Left lung (tissue), 10 donors: ENCODE data around the gene CADM2. TPM values are rescaled to one million over a fixed set of nuclear protein-coding genes. Genes with fewer than 3 reads are reported as not detected.

Experiments used
- ATAC-seq: fragments of 200-7000 bp; cut with Tn5 transposase; one replicate; pipeline ENCODE4 v1.9.1; 2020; ENCODE audit warnings: moderate library complexity
- DNase-seq, 4 donors: peaks; one replicate each; pipeline ENCODE4 v3.0.0-alpha.2; 2013 to 2020
- H3K27ac ChIP-seq, 2 donors: fragments of 200-600 bp; sonication (generic) in 1 of 2; one replicate each; pipeline versions ENCODE4 v1.5.0 to v1.8.0; 2020 to 2021
- H3K27me3 ChIP-seq, 2 donors: fragments of 200-600 bp; sonication (generic) in 1 of 2; one replicate each; pipeline versions ENCODE4 v1.5.0 to v1.8.0; 2020 to 2021
- H3K36me3 ChIP-seq, 2 donors: fragments of 200-600 bp; sonication (generic) in 1 of 2; one replicate each; pipeline versions ENCODE4 v1.5.0 to v1.8.0; 2020 to 2021
- H3K4me1 ChIP-seq, 2 donors: fragments of 200-600 bp; one replicate each; pipeline ENCODE4 v1.8.0; 2021
- H3K4me3 ChIP-seq, 2 donors: fragments of 200-600 bp; sonication (generic) in 1 of 2; one replicate each; pipeline versions ENCODE4 v1.5.0 to v1.8.0; 2020 to 2021; ENCODE audit warnings: mild to moderate bottlenecking in 1 of 2
- H3K9me3 ChIP-seq, 2 donors: fragments of 200-600 bp; sonication (generic) in 1 of 2; one replicate each; pipeline versions ENCODE4 v1.5.0 to v1.8.0; 2020 to 2021
- intact Hi-C, 2 donors: fragments of 100-400 bp; cut with DNase I; formaldehyde crosslinking; loops; one replicate each; pipeline versions ENCODE4 v1.11.2 to v1.14.2; 2022
- polyA plus RNA-seq, 6 donors: library from polyadenylated mRNA; unstranded; fragments of 120-200 nt; gene quantifications; one replicate each; pipeline ENCODE4 v1.2.1, GENCODE V29; 2013; ENCODE audit not compliant: insufficient read length in 6 of 6
- total RNA-seq, 2 donors: library from RNA; stranded (reverse); fragmentation: NEBNext Ultra II Directional; extraction: Animal tissue kit (Norgen Biotek cat#: 25700); gene quantifications; one replicate each; pipeline ENCODE4 v1.2.1, GENCODE V29; 2021
- TF ChIP-seq, protein P1 (sequence below), 2 donors: fragments of 200-600 bp; sonication (generic) in 1 of 2; IDR thresholded peaks; one replicate each; pipeline versions ENCODE4 v1.5.0 to v1.8.0; 2021; ENCODE audit warnings: antibody characterized with exemption in 2 of 2
- donor health status: DM: no; HTN: yes; CAD: no.
- donor health status: DM: no; HTN: no; CAD: no.

Gene CADM2
- total and polyA plus RNA-seq, 8 donors: 0.16 to 2.3 (median 0.74) TPM

DNA sequence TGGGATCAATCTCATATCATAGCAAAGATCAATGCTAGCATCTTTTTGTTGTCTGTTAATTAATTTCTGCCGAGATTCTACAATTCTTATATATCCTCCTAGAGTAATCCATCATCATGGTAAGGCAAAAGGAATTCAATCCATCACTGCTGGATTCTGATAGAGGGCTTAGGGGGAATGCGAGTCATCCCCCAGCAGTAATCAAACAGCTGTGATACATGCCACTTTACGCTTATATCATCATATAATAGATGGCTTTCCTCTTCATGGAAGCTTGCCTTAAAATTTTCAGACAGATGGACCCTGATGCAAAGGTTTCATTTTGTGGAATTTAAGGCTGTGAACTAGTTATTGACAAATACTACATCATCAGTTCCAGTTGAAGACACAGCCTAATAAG, 645.9 kb downstream of the CADM2 start:
- Histone ChIP-seq H3K4me3 (no peak overlapping the region), H3K9me3 (no peaks in the 10 kb centered on the region), H3K27ac (no peak overlapping the region), H3K36me3 (no peaks in the 10 kb centered on the region), H3K27me3 (no peaks in the 10 kb centered on the region), H3K4me1 (no peaks in the 10 kb centered on the region)
- intact Hi-C loops: no loop called here
- DNase-seq: no peak
- no peak for ATAC-seq
- TF ChIP-seq, protein P1, sequence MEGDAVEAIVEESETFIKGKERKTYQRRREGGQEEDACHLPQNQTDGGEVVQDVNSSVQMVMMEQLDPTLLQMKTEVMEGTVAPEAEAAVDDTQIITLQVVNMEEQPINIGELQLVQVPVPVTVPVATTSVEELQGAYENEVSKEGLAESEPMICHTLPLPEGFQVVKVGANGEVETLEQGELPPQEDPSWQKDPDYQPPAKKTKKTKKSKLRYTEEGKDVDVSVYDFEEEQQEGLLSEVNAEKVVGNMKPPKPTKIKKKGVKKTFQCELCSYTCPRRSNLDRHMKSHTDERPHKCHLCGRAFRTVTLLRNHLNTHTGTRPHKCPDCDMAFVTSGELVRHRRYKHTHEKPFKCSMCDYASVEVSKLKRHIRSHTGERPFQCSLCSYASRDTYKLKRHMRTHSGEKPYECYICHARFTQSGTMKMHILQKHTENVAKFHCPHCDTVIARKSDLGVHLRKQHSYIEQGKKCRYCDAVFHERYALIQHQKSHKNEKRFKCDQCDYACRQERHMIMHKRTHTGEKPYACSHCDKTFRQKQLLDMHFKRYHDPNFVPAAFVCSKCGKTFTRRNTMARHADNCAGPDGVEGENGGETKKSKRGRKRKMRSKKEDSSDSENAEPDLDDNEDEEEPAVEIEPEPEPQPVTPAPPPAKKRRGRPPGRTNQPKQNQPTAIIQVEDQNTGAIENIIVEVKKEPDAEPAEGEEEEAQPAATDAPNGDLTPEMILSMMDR (IDR thresholded peaks at IDR 0.05): no peak

DNA sequence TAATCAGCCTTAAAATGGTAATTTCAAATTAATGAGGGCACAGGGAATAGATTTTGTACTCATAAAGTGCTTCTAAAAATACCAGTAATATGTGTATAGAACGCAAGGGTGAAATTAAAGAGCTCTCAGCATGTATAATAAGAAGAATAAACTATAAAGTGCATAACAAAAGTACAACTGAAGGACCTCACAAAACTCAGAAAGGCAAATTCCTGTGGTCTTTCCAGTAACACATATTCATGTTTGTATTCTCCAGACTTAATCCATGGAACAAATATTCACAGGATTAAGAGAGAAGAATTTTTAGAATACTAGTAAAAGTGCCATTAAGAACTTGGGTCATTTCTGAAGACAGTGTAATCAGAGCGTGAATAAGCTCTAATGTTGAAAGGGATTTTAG, 646.3 kb downstream of the CADM2 start:
- Histone ChIP-seq H3K27ac (no peak overlapping the region), H3K4me1 (no peaks in the 10 kb centered on the region), H3K36me3 (no peaks in the 10 kb centered on the region), H3K27me3 (no peaks in the 10 kb centered on the region), H3K9me3 (no peaks in the 10 kb centered on the region), H3K4me3 (no peak overlapping the region)
- DNase-seq (no peak), ATAC-seq (no peak)
- TF ChIP-seq, protein P1 (IDR thresholded peaks at IDR 0.05): no peak
- intact Hi-C loops: no loop called here

DNA sequence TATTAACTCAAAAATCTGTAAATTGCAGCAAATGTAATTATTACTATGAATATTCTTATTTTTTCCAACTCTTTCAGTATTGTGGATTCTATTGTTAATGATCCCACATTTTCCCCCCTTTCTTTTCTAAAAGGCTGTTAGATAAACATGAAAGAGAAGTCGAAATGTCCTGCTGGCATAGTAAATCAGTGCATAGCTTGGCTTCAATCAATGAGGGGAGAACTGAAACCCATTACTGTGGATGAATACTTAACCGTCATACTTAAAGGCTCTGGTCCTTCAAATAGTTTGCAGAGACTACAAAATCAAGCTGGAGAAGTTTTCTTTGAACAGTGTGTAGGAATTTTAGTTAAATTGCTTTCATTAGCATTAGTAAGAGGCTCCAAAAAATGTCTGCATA, 667.9 kb downstream of the CADM2 start:
- H3K4me3 ChIP-seq: no peak overlapping the region

DNA sequence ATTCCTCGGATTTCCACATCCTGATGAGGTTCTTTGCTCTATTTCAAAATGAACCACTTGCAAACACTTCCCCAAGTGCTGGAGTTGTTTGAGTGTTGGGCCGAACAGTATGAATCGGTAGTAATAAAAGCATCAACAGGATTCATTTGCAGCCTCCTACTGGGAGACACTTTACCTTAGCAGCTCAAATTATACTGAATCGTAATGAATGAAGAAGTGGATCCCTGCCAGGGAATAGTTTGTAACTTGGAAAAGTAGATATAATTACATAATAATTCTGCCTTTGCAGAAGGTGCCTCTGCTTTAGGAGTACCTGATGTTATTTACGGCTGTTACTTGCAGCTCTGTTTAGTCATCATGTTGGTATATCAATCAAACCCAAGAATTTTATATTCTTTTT, 669.1 kb downstream of the CADM2 start:
- intact Hi-C loops: no loop called here
- TF ChIP-seq, protein P1 (IDR thresholded peaks at IDR 0.05): no peak
- ATAC-seq: no peak
- no peak for DNase-seq
- Histone ChIP-seq H3K36me3 (no peaks in the 10 kb centered on the region), H3K9me3 (no peaks in the 10 kb centered on the region), H3K27me3 (no peaks in the 10 kb centered on the region), H3K27ac (no peak overlapping the region), H3K4me3 (no peak overlapping the region), H3K4me1 (no peaks in the 10 kb centered on the region)

More for the DNA sequence above, 667.9 kb downstream of the CADM2 start:
- H3K36me3 ChIP-seq: no peaks in the 10 kb centered on the region
- DNase-seq (no peak), ATAC-seq (no peak)
- H3K4me1 ChIP-seq: no peaks in the 10 kb centered on the region
- TF ChIP-seq, protein P1 (IDR thresholded peaks at IDR 0.05): no peak
- no peaks in the 10 kb centered on the region for H3K27me3 ChIP-seq
- intact Hi-C loops: no loop called here
- no peaks in the 10 kb centered on the region for H3K9me3 ChIP-seq
- H3K27ac ChIP-seq: no peak overlapping the region

DNA sequence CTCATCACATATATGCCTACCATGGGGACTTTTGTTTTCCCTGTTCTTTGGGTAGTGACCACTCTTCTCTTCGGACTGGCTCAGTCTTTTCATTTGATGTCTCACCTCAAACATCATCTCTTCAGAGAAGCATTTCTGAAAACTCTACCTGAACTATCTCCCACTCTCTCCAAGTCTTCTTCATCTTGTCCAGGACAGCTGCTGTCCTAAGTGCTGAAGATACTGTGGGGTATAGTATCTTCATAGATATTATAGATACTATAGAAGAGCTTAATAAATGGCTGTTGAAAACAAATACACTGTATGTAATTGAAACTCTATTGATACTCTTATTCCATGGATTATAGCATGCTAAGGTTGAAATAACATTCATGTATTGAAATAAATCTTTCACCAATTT, 672.3 kb downstream of the CADM2 start:
- intact Hi-C loops: no loop called here
- no peak for DNase-seq
- no peaks in the 10 kb centered on the region for H3K9me3 ChIP-seq
- no peak for ATAC-seq
- no peaks in the 10 kb centered on the region for H3K36me3 ChIP-seq
- no peaks in the 10 kb centered on the region for H3K4me1 ChIP-seq
- TF ChIP-seq, protein P1 (IDR thresholded peaks at IDR 0.05): no peak
- H3K27me3 ChIP-seq: no peaks in the 10 kb centered on the region
- H3K4me3 ChIP-seq: no peak overlapping the region
- no peak overlapping the region for H3K27ac ChIP-seq
